ENCODE data around the gene SAA4.
"Not testable (repeated sequence)": the region's sequence is repeated elsewhere in the genome, so short reads cannot be mapped to it uniquely, and the experiment has no call there.

Gene SAA4

GRCh38 chr11:18246379-18247190, 10.0 kb upstream of the SAA4 start:
- DNase-seq: not testable (repeated sequence)

GRCh38 chr11:18245396-18245795, 8.8 kb upstream of the SAA4 start:
- no peak for DNase-seq

DNA sequence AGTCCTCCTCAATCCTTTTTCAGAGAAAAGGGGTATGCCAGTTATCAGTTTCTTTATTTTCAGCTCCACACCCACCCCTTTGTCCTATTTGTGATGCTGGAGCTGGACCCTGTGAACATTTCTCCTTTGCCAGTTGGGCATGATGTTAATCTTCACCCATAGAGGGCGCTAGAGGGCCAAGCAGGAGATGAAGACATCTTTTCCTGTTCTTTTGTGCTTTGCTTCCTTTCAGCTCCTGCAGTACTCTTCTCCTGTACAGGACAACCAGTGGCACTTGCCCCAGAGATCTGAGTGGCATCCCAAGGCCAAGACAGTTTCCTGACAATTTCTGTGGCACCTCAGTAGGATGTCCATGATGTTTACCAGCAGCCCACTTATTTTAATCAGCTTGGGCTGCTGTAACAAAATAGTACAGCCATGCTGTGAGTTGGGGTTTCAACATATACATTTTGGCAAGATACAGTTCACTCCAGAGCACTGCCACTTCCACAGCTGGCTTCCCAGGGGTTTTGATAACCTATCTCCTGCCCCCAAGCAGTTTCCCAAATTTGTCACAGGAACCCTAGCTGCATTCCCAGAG, 7.3 kb upstream of the SAA4 start:
- peak; percentile 52 for DNase-seq

DNA sequence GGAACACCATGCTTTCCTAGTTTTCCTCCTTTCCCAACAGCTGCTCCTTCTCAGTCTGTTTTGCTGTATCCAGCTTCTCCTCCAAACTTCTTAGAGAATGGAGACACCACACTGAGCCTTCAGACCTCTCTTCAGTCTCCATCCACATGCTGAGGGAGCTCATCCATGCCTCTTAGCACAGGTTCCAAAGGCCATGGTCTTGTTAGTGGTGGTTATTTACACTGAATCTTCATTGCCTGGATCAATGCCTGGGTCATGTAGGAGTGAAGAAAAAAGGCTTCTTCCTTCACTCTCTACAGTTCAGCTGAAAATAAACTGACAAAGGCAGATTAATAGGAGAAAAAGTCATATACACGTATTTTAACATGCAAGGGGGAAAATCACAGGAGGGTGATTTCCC, 3.1 kb upstream of the SAA4 start:
- DNase-seq: no peak

GRCh38 chr11:18235394-18236334, 938 bp downstream of the SAA4 start:
- DNase-seq: no peak

DNA sequence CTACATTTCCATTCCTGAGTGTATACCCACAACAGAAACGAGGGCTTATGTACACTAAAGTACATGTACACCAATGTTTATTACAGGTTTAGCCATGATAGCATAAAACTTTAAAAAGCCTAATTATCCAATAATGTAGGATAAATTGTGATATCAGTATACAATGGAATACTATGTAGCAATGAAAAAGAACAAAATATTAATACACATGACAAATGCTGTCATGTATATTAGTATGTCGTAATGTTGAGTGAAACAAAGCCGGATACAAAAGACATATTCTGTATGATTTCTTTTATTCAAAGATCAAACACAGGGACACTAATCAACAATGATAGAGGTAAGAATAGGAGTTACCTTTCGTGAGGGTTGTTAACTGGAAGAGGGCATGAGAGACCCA, 2.7 kb downstream of the SAA4 start:
- no peak for DNase-seq

- no peak for DNase-seq
Measured at GRCh38 chr11:18230859-18231258, 5.7 kb downstream of the SAA4 start.

DNA sequence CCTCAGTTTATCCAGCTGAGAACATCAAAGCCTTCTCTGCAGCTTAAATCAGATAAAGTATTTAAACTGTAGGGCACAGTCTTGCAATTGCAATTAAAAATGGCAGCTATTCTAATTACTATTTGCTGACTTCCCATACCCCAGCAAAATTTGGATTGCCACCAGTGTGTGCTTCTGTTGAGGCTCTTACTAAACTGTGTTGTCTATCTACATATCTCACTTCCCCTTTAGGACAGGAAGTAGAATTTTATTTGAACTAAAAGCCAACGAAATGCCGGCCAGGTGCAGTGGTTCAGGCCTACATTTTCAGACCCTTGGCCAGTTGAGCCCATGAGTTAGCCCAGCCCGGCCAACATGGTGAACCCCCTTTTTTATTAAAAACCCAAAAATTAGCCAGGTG, 7.1 kb downstream of the SAA4 start:
- DNase-seq: no peak

- DNase-seq: no peak
Measured at GRCh38 chr11:18225913-18226312, 10.7 kb downstream of the SAA4 start.

- DNase-seq: no peak
Measured at GRCh38 chr11:18223591-18224387, 12.8 kb downstream of the SAA4 start.

DNA sequence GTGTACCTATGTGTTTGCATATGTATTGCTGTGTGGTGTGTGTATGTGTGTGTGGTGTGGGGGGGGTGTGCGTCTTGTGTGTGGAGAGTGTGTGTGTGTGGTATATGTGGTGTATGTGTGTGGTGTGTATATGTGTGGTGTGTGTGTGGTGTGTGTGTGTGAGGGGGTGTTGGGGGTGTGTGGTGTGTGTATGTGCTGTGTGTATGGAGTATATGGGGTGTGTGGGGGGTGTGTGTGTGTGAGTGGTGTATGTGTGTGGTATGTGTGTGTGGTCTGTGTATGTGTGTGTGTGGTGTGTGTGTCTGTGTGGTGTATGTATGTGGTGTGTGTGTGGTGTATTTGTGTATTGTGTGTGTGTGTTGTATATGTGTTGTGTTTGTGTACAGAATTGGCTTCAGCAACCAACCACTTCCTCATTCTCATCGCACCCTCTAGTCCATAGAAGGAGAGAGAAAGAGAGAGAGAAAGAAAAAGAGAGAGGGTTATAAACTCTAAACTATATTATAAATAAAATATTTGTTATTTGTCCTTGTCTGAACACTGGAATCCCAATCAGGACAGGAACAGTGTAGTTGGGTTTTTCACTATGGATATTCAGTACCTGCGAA, 13.7 kb downstream of the SAA4 start:
- DNase-seq: no peak

DNA sequence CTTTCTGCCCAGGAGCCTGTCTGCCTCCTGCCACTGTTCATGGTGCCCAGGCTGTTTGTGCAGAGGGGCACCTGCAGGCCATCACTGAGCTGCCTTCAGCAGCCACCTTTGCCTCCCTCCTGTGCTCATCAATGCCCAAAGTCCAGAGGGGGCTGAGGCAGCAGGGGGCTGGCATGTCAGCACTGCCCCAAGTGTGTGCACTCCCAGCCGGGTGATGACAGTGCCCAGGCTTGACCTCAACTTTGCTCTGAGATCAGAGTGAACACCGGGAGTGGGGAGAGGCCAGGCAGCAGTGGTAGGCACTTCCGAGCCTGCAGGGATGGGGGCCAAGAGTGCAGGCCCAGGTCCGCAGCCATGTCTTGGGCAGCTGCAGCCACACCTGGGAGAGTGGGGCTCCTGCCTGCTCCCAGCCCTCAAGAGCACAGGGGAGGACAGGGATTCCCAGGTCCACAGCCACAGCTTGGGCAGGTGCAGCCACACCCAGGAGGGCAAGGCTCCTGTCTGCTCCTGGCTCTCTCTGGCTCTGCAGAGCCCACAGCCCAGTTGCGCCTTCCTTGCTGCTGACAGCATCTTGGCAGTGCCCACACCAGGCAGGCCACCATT, 15.2 kb downstream of the SAA4 start:
- DNase-seq: no peak

- DNase-seq: no peak
Measured at GRCh38 chr11:18209058-18209457, 27.5 kb downstream of the SAA4 start.

DNA sequence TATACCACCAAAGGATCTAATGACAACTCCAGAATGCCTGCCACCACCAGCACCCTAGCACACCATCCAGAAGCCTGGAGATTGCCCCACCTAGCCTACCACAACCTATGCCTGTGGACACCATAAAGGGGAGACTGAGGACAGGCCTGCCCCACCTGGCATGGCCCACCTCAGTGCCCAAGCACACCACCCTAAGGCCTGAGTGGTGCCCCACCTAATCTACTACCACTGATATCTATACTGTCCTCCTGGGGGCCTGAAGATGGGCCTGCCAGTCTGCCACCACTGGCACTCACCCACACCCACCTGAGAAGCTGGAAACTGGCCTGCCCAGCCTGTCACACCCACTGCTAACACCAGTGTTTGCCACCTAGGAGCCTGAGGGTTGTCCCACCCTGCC, 31.8 kb downstream of the SAA4 start:
- no peak for DNase-seq

GRCh38 chr11:18204220-18204619, 32.4 kb downstream of the SAA4 start:
- DNase-seq: no peak

- DNase-seq: no peak
Measured at GRCh38 chr11:18203723-18204122, 32.9 kb downstream of the SAA4 start.

GRCh38 chr11:18197738-18198137, 38.9 kb downstream of the SAA4 start:
- not testable (repeated sequence) for DNase-seq

DNA sequence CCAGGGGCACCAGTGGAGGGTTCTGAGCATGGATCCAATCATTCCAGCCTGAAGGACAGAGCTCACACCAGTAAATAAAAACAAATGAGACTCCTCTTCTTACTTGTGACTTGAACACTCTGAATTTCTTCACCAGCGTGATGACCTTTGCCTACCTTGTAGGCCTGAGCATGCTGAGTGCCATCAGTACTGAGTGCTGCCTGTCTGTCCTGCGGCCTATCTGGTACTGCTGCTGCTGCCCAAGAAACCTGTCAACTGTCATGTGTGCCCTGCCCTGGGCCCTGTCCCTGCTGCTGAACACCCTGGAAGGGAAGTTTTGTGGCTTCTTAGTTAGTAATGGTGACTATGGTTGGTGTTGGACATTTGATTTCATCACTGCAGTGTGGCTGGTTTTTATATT, 40.1 kb downstream of the SAA4 start:
- no peak for DNase-seq

- no peak for DNase-seq
Measured at GRCh38 chr11:18193010-18193409, 43.6 kb downstream of the SAA4 start.

- no peak for DNase-seq
Measured at GRCh38 chr11:18191376-18191775, 45.2 kb downstream of the SAA4 start.

GRCh38 chr11:18189476-18190245, 46.9 kb downstream of the SAA4 start:
- DNase-seq: not testable (repeated sequence)
